ENCODE results near the gene AGPAT3.

DNA sequence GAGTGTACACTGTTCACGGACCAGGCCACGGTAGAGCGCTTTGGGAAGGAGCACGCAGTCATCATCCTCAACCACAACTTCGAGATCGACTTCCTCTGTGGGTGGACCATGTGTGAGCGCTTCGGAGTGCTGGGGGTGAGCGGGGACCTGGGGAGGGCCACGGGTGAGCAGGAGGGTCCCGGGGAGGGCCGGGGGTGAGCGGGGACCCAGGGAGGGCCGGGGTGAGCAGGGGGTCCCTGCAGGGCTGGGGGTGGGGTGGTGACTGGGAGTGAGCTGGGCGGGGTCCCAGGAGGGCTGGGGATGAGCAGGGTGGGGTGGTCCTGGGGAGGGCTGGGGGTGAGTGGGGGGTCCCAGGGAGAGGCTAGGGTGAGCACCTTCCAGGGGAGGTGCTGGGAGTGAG is 103.0 kb downstream of the AGPAT3 start:
- TF ChIP-seq, protein P1, sequence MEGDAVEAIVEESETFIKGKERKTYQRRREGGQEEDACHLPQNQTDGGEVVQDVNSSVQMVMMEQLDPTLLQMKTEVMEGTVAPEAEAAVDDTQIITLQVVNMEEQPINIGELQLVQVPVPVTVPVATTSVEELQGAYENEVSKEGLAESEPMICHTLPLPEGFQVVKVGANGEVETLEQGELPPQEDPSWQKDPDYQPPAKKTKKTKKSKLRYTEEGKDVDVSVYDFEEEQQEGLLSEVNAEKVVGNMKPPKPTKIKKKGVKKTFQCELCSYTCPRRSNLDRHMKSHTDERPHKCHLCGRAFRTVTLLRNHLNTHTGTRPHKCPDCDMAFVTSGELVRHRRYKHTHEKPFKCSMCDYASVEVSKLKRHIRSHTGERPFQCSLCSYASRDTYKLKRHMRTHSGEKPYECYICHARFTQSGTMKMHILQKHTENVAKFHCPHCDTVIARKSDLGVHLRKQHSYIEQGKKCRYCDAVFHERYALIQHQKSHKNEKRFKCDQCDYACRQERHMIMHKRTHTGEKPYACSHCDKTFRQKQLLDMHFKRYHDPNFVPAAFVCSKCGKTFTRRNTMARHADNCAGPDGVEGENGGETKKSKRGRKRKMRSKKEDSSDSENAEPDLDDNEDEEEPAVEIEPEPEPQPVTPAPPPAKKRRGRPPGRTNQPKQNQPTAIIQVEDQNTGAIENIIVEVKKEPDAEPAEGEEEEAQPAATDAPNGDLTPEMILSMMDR (IDR thresholded peaks at IDR 0.05): no peak
- TF ChIP-seq POLR2A (IDR thresholded peaks at IDR 0.05): no peak
